ENCODE results near the gene RAVER2. TPM values are rescaled to one million over a fixed set of nuclear protein-coding genes. Genes with fewer than 3 reads are reported as not detected.

The RAVER2 gene
- total RNA-seq, 2 donors from 2014 or later, result 6.9 to 8.8 TPM

DNA sequence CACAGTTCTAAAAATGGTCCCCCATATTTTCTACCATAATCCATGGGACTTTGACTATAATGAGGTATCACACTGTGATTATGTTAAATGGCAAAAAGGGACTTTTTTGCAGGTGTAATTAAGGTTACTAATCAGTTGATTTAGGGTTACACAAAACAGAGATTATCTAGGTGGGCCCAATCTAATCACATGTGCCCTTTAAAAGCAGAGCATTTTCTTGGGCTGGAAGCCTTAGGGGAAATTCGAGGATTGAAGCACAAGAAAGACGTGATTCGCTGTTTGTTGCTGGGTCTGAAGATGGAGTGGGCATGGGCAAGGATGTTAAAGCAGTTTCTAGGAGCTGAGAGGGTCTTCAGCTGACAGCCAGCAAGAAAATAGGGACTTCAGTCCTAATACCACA is 13.4 kb downstream of the RAVER2 start:
- Histone ChIP-seq H3K4me1 (peaks cover 16% of the 10 kb centered on the region), H3K27ac (no peak overlapping the region), H3K36me3 (replicated peaks in 1 of 2; ENCODE audit: insufficient read depth in 1 of 2, low read depth in 2 of 2) (no peaks in the 10 kb centered on the region), H3K4me3 (no peak overlapping the region), H3K9me3 (no peaks in the 10 kb centered on the region), H3K27me3 (no peaks in the 10 kb centered on the region)
- no peak for TF ChIP-seq POLR2A (IDR thresholded peaks at IDR 0.05)
- TF ChIP-seq, protein P1, sequence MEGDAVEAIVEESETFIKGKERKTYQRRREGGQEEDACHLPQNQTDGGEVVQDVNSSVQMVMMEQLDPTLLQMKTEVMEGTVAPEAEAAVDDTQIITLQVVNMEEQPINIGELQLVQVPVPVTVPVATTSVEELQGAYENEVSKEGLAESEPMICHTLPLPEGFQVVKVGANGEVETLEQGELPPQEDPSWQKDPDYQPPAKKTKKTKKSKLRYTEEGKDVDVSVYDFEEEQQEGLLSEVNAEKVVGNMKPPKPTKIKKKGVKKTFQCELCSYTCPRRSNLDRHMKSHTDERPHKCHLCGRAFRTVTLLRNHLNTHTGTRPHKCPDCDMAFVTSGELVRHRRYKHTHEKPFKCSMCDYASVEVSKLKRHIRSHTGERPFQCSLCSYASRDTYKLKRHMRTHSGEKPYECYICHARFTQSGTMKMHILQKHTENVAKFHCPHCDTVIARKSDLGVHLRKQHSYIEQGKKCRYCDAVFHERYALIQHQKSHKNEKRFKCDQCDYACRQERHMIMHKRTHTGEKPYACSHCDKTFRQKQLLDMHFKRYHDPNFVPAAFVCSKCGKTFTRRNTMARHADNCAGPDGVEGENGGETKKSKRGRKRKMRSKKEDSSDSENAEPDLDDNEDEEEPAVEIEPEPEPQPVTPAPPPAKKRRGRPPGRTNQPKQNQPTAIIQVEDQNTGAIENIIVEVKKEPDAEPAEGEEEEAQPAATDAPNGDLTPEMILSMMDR (IDR thresholded peaks at IDR 0.05), result no peak
- ATAC-seq, result no peak
- 80 to 88% methylated on average over 3 of the region's 3 CpGs for WGBS, 2 donors
- no peak for DNase-seq
- intact Hi-C loops (cut with DNase I), result no loop called here

DNA sequence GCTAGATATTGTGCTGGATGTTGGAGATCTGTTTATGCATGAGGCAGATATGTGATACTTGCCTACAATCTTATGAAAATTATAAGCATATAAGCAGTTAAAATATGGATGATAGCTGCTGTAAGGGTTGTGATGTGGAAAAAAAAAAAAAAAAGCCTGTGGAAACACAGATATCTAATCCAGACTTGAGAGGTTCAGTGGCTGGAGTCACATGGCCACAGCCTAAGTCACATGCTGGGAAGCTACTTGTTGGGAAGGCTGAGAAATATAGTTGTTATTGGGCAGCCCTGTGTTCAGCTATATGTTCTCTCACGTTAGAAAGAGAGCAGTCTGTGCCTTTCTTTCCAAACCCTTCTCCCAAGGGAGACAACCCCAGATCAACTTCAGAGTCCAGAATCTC is 15.1 kb downstream of the RAVER2 start:
- Histone ChIP-seq H3K27ac (no peak overlapping the region), H3K36me3 (replicated peaks in 1 of 2; ENCODE audit: insufficient read depth in 1 of 2, low read depth in 2 of 2) (no peaks in the 10 kb centered on the region), H3K4me1 (peaks cover 12% of the 10 kb centered on the region), H3K9me3 (no peaks in the 10 kb centered on the region), H3K27me3 (no peaks in the 10 kb centered on the region), H3K4me3 (no peak overlapping the region)
- intact Hi-C loops (cut with DNase I), result no loop called here
- no peak for TF ChIP-seq POLR2A (IDR thresholded peaks at IDR 0.05)
- TF ChIP-seq, protein P1 (IDR thresholded peaks at IDR 0.05), result no peak
- DNase-seq (no peak), ATAC-seq (no peak)
- WGBS, 2 donors, result 56 to 75% methylated on average over 1 of the region's 1 CpG

DNA sequence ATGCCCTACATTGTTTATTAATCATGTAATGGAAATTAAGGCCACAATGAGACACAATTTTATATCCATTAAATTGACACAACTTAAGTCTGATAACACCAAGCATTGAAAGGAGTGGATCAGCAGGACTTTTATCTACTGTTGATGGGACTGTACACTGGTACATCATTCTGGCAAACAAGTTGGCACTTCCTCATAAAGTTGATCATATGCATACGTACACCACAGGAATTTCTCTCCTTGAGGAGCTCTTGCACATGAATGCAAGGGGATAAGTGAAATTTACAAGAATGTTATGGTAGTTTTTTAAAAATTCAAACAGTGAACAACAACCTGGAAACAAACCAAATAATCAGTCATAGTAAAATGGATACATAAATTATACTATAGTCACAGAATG is 20.1 kb downstream of the RAVER2 start:
- WGBS, 2 donors, result 88 to 89% methylated on average over 1 of the region's 1 CpG

DNA sequence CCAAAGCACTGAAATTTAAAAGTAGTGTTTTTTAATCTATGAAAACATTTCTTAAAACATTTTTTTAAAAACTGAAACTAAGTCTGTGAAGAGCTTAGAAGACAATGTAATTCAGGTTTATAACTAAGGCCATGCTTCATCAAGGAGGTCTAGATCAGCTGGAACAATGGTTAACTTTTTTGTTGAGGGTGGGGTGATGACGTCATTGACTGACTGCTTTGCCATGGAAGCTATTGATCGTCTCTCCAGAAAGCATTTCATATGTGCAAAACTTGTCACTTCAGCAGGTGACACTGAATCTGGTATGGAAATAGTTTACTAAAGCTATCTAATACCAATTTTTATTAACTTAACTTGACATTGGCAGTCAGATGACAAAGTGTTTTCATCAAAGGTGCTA is 21.0 kb downstream of the RAVER2 start:
- peak; percentile 45 for ATAC-seq
- no peaks in the 10 kb centered on the region for H3K9me3 ChIP-seq
- no peaks in the 10 kb centered on the region for H3K36me3 ChIP-seq (replicated peaks in 1 of 2; ENCODE audit: insufficient read depth in 1 of 2, low read depth in 2 of 2)
- H3K4me1 ChIP-seq, result peaks cover 9% of the 10 kb centered on the region
- no peaks in the 10 kb centered on the region for H3K27me3 ChIP-seq
- intact Hi-C loops (cut with DNase I), result no loop called here
- DNase-seq, result peak in 2 of 4 donors; percentile 17 to 40
- no peak overlapping the region for H3K4me3 ChIP-seq
- no peak overlapping the region for H3K27ac ChIP-seq
- TF ChIP-seq POLR2A (IDR thresholded peaks at IDR 0.05), result no peak
- TF ChIP-seq, protein P1 (IDR thresholded peaks at IDR 0.05), result no peak
- 9 to 14% methylated on average over 2 of the region's 2 CpGs for WGBS, 2 donors

More for the DNA sequence above, 20.1 kb downstream of the RAVER2 start:
- H3K4me3 ChIP-seq, result no peak overlapping the region
- TF ChIP-seq, protein P1 (IDR thresholded peaks at IDR 0.05), result no peak
- no peak for TF ChIP-seq POLR2A (IDR thresholded peaks at IDR 0.05)
- no peak for ATAC-seq
- peaks cover 9% of the 10 kb centered on the region for H3K4me1 ChIP-seq
- H3K9me3 ChIP-seq, result no peaks in the 10 kb centered on the region
- no peaks in the 10 kb centered on the region for H3K36me3 ChIP-seq (replicated peaks in 1 of 2; ENCODE audit: insufficient read depth in 1 of 2, low read depth in 2 of 2)
- H3K27ac ChIP-seq, result no peak overlapping the region
- no peaks in the 10 kb centered on the region for H3K27me3 ChIP-seq
- no peak for DNase-seq
- intact Hi-C loops (cut with DNase I), result no loop called here

DNA sequence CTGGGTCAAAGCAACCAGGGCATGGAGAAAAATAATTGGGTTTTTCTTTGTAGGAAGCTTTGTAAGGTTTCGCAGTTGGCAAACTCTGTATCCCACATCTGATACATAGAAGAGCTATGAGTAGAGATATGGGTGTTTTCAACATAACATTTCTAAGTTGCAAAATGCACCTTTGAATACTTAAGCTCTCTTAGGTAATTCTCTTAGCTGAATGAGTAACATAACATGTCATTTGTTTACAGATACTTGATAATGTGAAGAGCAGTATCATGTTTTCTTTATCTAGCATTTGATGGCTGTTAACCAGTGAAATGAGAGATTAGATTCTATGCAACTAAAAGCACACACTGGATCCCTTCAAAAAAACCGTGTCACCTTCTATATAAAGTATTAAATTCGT is 21.6 kb downstream of the RAVER2 start:
- DNase-seq (no peak), ATAC-seq (no peak)
- H3K36me3 ChIP-seq (replicated peaks in 1 of 2; ENCODE audit: insufficient read depth in 1 of 2, low read depth in 2 of 2), result no peaks in the 10 kb centered on the region
- no peak overlapping the region for H3K27ac ChIP-seq
- TF ChIP-seq, protein P1 (IDR thresholded peaks at IDR 0.05), result no peak
- TF ChIP-seq POLR2A (IDR thresholded peaks at IDR 0.05), result no peak
- H3K4me3 ChIP-seq, result no peak overlapping the region
- 62 to 73% methylated on average over 3 of the region's 3 CpGs for WGBS, 2 donors
- no peaks in the 10 kb centered on the region for H3K27me3 ChIP-seq
- H3K4me1 ChIP-seq, result peaks cover 9% of the 10 kb centered on the region
- intact Hi-C loops (cut with DNase I), result no loop called here
- H3K9me3 ChIP-seq, result no peaks in the 10 kb centered on the region

Measured in body of pancreas (tissue), 4 donors.